GM21528 (cell line): Measurements from ENCODE around the gene SYT17.

Experiments
- ATAC-seq: cut with Tn5 transposase; IDR thresholded peaks from one replicate; pipeline ENCODE4 v1.9.1; 2021; ENCODE audit warnings: mild to moderate bottlenecking, moderate library complexity; ENCODE audit not compliant: unreplicated experiment, low FRiP score

Gene SYT17

DNA sequence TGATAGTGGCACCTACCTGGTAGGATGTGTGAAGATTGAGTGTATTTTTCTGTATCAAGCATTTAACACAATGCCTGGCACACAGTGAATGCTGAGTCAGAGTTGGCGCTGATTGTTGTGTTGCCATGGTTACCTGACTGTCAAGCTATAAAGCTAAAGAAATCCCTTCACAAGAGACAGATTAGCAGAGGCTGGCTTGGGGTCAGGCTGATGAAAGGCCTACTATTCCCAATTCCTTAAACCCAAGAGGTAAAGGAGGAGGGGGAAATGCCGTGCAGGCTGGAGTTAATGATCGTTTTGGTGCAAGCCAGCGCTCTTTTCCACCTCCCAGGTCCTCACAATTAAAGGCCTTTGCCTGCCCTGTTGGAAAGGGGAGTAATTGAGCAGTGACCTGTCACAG is 123.4 kb downstream of the SYT17 start:
- ATAC-seq, result no peak

DNA sequence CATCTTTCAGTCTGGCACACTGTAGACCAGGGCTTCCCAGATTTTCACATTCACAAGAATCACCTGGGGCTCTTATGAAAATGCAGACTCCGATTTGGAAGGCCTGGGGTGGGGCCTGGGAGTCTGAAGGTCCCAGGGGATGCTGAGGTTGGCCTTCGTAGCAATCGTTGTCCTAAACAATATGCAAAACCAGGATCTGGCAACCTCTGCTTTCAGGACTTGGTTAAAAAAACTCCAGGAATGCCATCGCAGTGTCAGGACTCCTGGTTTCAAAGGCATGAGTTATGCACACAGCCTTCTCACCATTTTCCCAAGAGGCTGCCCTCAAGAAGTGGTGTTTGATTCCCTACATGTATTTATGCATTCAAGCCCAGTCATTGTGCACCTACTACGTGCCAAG is 124.1 kb downstream of the SYT17 start:
- no peak for ATAC-seq

DNA sequence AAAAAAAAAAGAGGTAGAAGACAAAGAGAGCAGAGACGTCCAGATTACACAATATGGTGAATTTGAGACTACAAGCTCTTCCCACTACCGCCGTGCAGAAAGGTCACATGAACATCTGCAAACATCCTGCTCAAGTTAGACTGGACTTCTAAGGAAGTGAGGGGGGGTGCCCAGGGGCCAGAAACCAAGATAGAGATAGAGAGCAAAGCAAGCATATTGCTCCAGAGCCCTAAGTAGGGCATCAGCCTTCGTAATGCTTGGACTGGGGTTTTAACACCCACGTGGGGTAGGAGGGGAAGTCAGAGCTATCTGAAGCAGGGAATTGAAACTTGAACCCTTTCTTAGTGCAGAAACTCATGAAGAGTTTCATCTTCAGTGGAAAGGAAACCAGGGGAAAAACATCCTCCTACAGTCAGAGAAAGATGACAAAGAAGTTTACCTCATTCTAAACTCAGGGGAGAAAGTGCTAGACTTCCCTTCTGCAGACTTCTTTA is 126.2 kb downstream of the SYT17 start:
- ATAC-seq, result peak; percentile 79

DNA sequence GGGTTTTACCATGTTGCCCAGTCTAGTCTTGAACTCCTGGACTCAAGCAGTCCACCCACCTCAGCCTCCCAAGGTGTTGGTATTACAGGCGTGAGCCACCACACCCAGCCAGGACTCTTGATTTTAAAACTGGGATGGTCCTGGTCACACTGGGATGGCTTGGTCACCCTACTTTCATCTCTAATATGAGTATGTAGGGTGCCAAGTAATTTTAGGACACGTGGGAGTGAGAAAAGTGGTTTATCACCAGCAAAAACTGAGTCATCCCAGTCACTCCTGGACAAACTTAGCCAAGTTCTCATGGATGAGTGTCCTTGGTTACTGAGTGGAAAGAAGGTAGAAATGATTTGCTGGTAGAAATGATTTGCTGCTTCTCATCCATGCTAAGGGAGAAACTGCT is 127.4 kb downstream of the SYT17 start:
- no peak for ATAC-seq

DNA sequence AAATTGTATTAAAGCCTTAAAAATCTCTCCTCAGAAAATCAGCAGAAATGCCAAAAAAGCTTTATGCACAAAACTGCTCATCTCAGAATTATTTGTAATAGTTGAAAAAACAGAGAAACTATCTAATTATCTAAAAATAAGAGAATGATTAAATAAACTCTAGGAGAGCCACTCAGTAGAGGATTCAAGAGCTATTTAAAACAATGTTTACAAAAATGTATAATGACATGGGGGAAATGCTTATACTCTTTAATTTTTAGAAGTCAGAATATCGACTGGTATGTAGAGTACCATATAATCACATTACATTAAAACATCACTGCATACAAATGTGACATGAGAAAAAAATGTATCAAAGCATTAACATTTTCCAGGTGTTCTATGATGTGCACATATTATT is 129.4 kb downstream of the SYT17 start:
- no peak for ATAC-seq

DNA sequence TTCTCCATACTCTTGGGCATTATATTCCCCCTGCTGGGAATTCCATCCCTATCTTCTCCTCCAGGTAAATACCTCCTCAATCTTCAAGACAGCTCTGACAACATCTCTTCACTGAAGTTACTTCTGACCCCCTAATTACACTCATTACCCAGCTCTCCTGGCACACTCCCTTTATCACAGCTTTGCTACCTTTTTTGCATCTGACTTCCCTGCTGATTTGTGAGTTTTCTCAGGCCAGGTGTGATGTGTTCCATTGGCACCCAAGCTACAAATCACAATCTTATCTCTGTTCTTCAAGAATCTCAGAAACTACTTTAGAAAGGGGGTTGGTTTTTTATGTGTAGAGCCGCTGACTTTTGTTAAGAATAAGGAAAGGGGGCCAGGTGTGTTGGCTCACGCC is 131.5 kb downstream of the SYT17 start:
- ATAC-seq, result no peak

DNA sequence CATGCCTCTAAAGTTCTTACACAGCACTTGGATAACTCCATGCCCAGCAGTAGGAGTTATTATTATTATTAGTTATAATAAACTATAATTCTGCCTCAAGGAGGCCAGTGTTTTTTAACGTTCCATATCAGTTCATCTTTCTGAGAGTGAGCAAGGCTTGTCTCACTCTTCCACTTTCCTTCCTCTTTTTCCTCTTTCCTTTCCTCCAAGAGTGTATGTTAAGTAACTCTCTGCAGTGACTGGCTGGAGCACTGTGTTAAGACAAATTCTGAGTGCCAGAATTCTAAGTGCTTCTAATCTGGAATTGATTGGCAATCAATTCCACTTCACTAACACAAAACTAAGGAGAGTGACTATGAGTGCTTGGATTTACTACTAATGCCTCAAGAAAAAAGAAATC is 133.9 kb downstream of the SYT17 start:
- ATAC-seq, result no peak

DNA sequence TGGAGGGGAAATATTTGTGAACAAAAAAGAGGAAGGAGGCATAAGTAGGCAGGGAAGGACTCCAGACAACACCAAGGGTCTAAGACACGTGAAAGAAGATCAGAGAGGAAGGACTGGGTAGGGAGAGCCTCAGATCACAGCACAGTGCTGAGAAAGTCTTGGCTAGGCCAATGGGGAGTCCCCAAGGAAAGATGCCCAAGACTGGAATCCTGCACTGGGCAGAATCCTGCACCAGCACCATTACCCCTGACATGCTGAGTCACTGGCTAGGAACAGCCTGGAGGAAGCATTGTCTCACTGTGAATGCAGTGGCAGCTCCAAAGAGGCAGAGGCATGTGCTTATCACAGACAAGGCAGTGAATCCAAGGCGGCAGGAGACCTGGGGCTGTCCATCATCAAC is 136.7 kb downstream of the SYT17 start:
- ATAC-seq, result no peak

DNA sequence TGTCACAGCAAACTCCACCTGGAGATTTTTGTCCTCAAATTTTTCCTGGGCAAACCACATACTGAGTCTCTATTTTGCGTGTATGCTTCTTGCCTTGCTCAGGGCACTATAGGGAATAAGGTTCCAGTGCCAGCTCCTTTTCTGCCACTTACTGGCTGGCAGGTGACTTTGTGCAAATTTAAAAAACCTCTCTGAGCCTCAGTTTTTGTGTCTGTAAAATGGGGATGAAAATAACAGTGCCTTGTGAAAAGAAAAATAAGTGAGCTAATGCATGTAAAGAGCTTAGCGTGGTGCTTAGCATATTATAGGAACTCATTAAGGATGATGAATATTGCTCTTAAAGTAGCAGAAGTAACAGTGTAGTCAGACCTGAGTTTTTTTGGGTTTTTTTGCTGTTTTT is 137.4 kb downstream of the SYT17 start:
- no peak for ATAC-seq

DNA sequence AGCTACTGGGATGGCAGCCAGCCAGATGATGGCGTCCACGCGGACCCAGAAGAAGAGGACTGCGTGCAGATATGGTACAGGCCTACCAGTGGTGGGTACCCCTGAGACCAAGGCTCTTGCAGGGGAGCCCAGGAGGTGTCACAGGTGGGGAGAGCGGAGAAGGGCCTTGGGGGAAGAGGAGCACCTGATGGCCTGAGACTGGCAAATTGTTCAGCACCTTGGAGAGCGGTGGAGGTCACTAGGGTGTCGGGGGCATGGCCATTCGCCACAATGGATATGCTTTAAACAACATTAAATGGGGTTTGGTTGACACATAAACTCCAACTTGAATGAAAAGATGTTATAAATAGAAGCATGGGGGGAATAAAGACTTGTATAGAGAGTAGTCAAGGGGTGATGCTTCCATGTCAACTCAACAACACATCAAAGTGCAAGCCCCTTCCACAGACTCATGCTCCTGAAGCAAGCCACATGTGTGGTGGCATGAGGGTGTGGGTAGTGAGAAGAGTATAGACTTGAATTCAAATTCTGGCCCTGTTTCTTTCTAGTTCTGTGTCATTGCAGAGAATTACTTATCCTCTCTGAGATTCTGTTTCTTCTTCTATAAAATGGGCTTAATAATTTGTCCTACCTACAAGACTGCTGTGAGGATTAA is 139.7 kb downstream of the SYT17 start:
- no peak for ATAC-seq

DNA sequence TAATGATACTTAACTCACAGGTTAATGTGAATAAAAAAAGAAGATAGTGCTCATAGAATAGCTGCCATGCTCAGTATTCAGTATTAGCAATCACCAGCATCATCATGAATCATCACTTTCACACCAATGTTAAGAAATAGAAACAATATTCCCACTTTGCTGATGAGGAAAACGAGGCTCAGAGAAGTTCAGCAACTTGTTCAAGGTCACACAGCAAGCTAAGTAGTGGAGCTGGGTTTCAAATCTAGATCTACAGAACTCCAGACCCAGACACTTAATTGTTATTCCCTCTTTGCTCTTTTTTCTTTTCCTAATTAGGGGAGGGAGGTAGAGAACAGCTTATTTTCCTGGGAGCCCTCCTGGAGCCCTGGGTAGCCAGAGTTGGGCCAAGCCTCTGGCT is 140.4 kb downstream of the SYT17 start:
- ATAC-seq, result no peak

DNA sequence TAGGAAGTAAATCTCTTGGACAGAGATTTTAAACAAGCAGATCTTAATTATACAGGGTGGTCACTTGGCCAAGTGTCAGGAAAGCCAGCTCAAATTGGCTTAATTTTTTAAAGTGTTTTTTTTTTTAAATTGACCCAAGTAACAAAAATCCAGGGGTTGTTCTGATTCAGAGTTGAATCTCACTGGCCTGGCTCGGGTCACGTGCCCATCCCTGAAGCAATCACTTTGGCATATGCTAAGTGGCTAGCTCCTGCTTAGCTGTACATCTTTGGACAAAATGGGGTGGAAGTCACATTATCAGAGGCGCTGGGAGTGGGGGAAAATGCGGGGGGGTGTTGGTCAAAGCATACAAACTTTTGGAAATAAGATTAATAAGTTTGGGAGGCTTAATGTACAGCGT is 141.1 kb downstream of the SYT17 start:
- ATAC-seq, result no peak

DNA sequence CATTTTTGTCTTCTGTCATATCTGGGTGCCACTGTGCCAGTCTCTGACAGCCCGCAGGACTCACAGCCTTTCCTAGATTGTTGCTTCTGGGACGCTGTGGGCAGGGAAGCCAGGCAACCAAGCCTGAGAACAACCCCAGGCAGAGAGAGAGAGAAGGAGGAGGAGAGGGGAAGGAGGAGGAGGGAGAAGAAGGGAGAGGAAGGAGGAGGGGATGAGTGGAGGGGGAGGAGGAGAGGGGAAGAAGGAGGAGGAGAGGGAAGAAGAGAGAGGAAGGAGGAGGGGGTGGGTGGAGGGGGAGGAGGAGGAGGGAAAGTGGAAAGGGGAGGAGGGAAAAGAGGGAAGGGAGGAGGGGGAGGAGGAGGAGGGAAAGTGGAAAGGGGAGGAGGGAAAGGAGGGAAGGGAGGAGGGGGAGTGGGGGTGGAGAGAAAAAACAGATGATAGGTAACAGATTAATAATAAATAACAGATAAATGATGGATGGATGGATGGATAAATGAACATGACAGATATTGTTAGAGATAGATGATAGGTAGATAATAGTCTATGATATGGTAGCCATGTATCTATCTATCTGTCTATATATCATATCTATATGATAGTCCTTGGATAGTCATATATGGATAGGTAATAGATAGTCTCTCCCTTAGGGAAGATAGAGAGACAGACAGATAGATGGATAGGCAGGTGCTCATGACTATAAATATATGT is 146.8 kb downstream of the SYT17 start:
- ATAC-seq, result no peak

DNA sequence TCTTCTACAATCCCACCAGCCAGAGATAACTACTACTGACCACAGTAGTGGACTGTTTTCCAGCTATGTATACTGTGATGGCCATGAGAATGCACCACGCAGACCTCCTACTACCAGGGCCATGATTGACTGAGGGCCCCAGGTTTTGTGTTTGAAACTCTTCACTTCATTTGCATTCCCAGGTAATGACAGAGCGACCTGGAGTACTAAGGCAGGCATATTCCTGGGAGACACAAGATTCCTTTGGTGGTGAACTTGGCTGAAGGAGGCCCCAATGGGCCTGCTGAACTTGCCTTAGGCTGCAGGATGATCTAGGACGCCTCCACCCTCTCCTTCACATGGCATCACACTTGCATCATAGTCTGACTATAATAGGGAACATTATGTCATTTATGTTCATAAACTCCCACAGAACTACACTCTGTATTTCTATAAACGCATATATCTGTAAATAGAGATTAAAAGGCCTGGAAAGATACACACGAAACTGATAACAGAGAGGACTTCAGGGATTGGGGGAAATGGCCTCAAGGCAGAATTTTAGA is 147.9 kb downstream of the SYT17 start:
- ATAC-seq, result no peak

DNA sequence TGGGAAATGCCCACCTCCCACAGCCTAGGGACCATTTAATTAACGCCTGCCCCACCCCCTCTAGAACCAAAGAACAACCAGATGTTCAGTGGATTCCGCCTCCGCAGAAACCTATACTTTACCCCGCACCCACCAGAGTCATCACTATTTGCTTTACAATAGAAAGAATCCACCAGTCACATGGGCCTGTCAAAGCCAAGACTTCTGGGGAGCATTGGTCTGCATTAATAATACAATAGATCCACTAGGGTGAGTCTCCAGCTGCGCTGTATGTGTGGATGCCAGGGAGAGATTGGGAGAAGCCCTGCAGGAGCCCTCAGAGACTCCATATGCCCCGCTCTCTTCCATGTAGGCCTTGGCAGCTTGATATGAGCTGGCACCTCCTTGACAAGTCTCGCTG is 148.8 kb downstream of the SYT17 start:
- no peak for ATAC-seq
